Ovary (tissue), 3 donors: ENCODE data around the gene TK2.

Source experiments
- EP300 ChIP-seq: sonication (generic); formaldehyde crosslinking; IDR thresholded peaks from one replicate; pipeline ENCODE4 v1.6.1; 2017; ENCODE audit warnings: antibody characterized with exemption
- POLR2A ChIP-seq: fragments of 450-650 bp; IDR thresholded peaks from one replicate; pipeline ENCODE4 v1.6.1; 2017; ENCODE audit warnings: antibody characterized with exemption, mild to moderate bottlenecking, moderate library complexity
- TF ChIP-seq, protein P1 (sequence below), 3 donors: fragments of 450-650 bp in 2 of 3; fragments of 200-600 bp in 1 of 3; IDR thresholded peaks; one replicate each; pipeline versions ENCODE4 v1.5.1 to v1.8.0; 2016 to 2022; ENCODE audit warnings: antibody characterized with exemption in 3 of 3, mild to moderate bottlenecking in 1 of 3
- donor health status: DM: no; HTN: no; CAD: no.

DNA sequence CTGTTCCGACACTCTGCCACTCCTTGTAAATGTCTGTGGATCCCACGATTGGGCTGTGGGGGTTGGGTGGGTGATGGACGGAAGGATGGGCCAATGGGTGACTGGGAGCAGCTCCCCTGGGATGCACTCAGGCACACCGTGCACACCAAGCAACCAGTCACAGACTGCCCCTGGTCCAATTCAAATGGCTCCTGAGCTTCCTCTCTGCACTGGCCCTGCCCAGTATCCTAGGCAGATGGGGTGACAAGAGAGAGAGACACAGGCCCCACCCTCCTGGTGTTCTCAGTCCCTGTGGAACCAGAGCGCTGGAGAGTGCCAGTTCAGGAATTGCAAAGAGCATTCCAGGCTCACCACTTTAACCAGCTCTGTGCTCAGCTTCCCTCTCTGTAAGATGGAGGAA is 90.0 kb downstream of the TK2 start:
- TF ChIP-seq, protein P1, sequence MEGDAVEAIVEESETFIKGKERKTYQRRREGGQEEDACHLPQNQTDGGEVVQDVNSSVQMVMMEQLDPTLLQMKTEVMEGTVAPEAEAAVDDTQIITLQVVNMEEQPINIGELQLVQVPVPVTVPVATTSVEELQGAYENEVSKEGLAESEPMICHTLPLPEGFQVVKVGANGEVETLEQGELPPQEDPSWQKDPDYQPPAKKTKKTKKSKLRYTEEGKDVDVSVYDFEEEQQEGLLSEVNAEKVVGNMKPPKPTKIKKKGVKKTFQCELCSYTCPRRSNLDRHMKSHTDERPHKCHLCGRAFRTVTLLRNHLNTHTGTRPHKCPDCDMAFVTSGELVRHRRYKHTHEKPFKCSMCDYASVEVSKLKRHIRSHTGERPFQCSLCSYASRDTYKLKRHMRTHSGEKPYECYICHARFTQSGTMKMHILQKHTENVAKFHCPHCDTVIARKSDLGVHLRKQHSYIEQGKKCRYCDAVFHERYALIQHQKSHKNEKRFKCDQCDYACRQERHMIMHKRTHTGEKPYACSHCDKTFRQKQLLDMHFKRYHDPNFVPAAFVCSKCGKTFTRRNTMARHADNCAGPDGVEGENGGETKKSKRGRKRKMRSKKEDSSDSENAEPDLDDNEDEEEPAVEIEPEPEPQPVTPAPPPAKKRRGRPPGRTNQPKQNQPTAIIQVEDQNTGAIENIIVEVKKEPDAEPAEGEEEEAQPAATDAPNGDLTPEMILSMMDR (IDR thresholded peaks at IDR 0.05), result no peak
- no peak for TF ChIP-seq EP300
- no peak for TF ChIP-seq POLR2A
